ENCODE results near the gene DRG2. TPM values are rescaled to one million over a fixed set of nuclear protein-coding genes. Genes with fewer than 3 reads are reported as not detected.

The DRG2 gene
- total and polyA plus RNA-seq, 2 donors (not counting 1 experiment from before 2014, with no cell fraction given): 58.7 to 67.8 TPM

DNA sequence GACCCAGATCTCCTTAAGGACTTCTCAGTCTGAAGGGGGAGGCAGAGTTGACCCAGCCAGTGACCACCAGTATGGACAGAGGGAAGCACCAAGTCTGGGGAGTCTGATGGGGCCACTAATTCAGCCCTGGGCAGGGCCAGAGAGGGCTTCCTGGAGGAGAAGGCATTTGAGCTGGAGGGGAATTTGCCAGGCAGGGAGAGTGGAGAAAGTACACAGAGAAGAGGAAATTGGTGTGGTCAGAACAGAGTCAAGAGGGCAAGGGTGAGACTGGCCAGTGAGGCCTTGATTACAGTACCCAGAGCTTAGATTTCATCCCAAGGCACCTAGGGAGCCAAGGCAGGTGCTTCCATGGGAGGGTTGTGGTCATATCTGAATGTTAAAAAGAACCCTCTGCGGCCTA is 57.1 kb downstream of the DRG2 start:
- H4K20me1 ChIP-seq (ENCODE audit: control insufficient read depth, insufficient read depth, low read length, poor library complexity, severe bottlenecking): no peaks in the 10 kb centered on the region
- peaks cover 4% of the 10 kb centered on the region for H3K27me3 Mint-ChIP-seq
- no peak overlapping the region for H3K27ac Mint-ChIP-seq
- H3K4me1 Mint-ChIP-seq: peaks cover 5% of the 10 kb centered on the region
- no peaks in the 10 kb centered on the region for H3K9me3 Mint-ChIP-seq (ENCODE audit: insufficient read depth)
- no peak overlapping the region for H3K9ac ChIP-seq (ENCODE audit: low read length)
- peaks cover 0 to 13% (median 1%) of the 10 kb centered on the region in 4 experiments for H3K27me3 ChIP-seq (replicated peaks in 1 of 4; ENCODE audit: control extremely low read depth in 1 of 4, control insufficient read depth in 3 of 4, insufficient read depth in 4 of 4, low read length in 3 of 4)
- intact Hi-C loops (cut with micrococcal nuclease): no loop called here
- H3K36me3 ChIP-seq (replicated peaks in 1 of 2; ENCODE audit: control extremely low read depth in 1 of 2, control insufficient read depth in 1 of 2, extremely low read depth in 1 of 2, insufficient read depth in 2 of 2, low read length in 1 of 2): no peaks in the 10 kb centered on the region
- ChIA-PET POLR2A (no interaction called here), CTCF (no interaction called here)
- H3K4me2 ChIP-seq (replicated peaks; ENCODE audit: low read depth, low read length, poor library complexity, severe bottlenecking): no peak overlapping the region
- no peaks in the 10 kb centered on the region for H3K79me2 ChIP-seq (ENCODE audit: control insufficient read depth, insufficient read depth, low read length)
- no peak overlapping the region for H3K4me3 Mint-ChIP-seq
- H3K4me1 ChIP-seq (ENCODE audit: control insufficient read depth in 2 of 2, insufficient read depth in 2 of 2, low read length in 2 of 2): peaks cover 0 to 4% of the 10 kb centered on the region in 2 donors
- DNase-seq (no peak), ATAC-seq (ENCODE audit: low read depth) (no peak)
- no peak overlapping the region for H2AFZ ChIP-seq (ENCODE audit: insufficient read depth, low read depth, low read length, poor library complexity, severe bottlenecking)
- WGBS (ENCODE audit: insufficient coverage): 100% methylated on average over 1 of the region's 1 CpG
- no peak overlapping the region for H3K4me3 ChIP-seq (ENCODE audit: control extremely low read depth in 1 of 5, extremely low read depth in 1 of 5, insufficient read depth in 1 of 5, low read depth in 2 of 5, low read length in 4 of 5)
- no peak for TF ChIP-seq EZH2 (IDR thresholded peaks at IDR 0.05; ENCODE audit: borderline replicate concordance, insufficient read depth, low read depth, low read length, poor library complexity, severe bottlenecking)
- no peak for TF ChIP-seq CTCF (IDR thresholded peaks at IDR 0.05)
- no peak overlapping the region for H3K27ac ChIP-seq (ENCODE audit: low read length in 2 of 2)
- no peaks in the 10 kb centered on the region for H3K9me3 ChIP-seq (ENCODE audit: control extremely low read depth in 1 of 3, control insufficient read depth in 2 of 3, insufficient read depth in 1 of 3, low read length in 2 of 3)

- CTCF ChIA-PET: no interaction called here
- ATAC-seq (ENCODE audit: low read depth): no peak
- no peak overlapping the region for H2AFZ ChIP-seq (ENCODE audit: insufficient read depth, low read depth, low read length, poor library complexity, severe bottlenecking)
- H3K9ac ChIP-seq (ENCODE audit: low read length): no peak overlapping the region
- DNase-seq: no peak
- H3K4me3 ChIP-seq (ENCODE audit: control extremely low read depth in 1 of 5, extremely low read depth in 1 of 5, insufficient read depth in 1 of 5, low read depth in 2 of 5, low read length in 4 of 5): no peak overlapping the region
- no peak overlapping the region for H3K27ac ChIP-seq (ENCODE audit: low read length in 2 of 2)
- peaks cover 0 to 11% (median under 1%) of the 10 kb centered on the region in 4 experiments for H3K27me3 ChIP-seq (replicated peaks in 1 of 4; ENCODE audit: control extremely low read depth in 1 of 4, control insufficient read depth in 3 of 4, insufficient read depth in 4 of 4, low read length in 3 of 4)
- H3K27me3 Mint-ChIP-seq: peaks cover 4% of the 10 kb centered on the region
- H3K4me1 ChIP-seq (ENCODE audit: control insufficient read depth in 2 of 2, insufficient read depth in 2 of 2, low read length in 2 of 2): peaks cover 0 to 4% of the 10 kb centered on the region in 2 donors
- H3K4me1 Mint-ChIP-seq: peaks cover 5% of the 10 kb centered on the region
- no peaks in the 10 kb centered on the region for H3K36me3 ChIP-seq (replicated peaks in 1 of 2; ENCODE audit: control extremely low read depth in 1 of 2, control insufficient read depth in 1 of 2, extremely low read depth in 1 of 2, insufficient read depth in 2 of 2, low read length in 1 of 2)
- no peaks in the 10 kb centered on the region for H4K20me1 ChIP-seq (ENCODE audit: control insufficient read depth, insufficient read depth, low read length, poor library complexity, severe bottlenecking)
- no peak overlapping the region for H3K4me3 Mint-ChIP-seq
- no peaks in the 10 kb centered on the region for H3K79me2 ChIP-seq (ENCODE audit: control insufficient read depth, insufficient read depth, low read length)
- H3K27ac Mint-ChIP-seq: no peak overlapping the region
- H3K4me2 ChIP-seq (replicated peaks; ENCODE audit: low read depth, low read length, poor library complexity, severe bottlenecking): no peak overlapping the region
- TF ChIP-seq CTCF (IDR thresholded peaks at IDR 0.05): no peak
- intact Hi-C loops (cut with micrococcal nuclease): no loop called here
- 93% methylated on average over 13 of the region's 13 CpGs for WGBS (ENCODE audit: insufficient coverage)
- H3K9me3 Mint-ChIP-seq (ENCODE audit: insufficient read depth): no peaks in the 10 kb centered on the region
- POLR2A ChIA-PET: no interaction called here
- H3K9me3 ChIP-seq (ENCODE audit: control extremely low read depth in 1 of 3, control insufficient read depth in 2 of 3, insufficient read depth in 1 of 3, low read length in 2 of 3): no peaks in the 10 kb centered on the region
Measured at GRCh38 chr17:18145811-18146210, 58.1 kb downstream of the DRG2 start.

Measured in B cell (primary cell).